HG02588 (cell line): ENCODE measurements around the gene PTPRR.

ENCODE experiments used
- ATAC-seq: cut with Tn5 transposase; IDR thresholded peaks from one replicate; pipeline ENCODE4 v1.9.1; 2021; ENCODE audit warnings: mild to moderate bottlenecking, moderate library complexity; ENCODE audit not compliant: unreplicated experiment

Gene PTPRR

GRCh38 chr12:70918321-70918720 is 2.2 kb downstream of the PTPRR start:
- no peak for ATAC-seq

- ATAC-seq, result no peak
Measured at GRCh38 chr12:70910666-70911065, 9.9 kb downstream of the PTPRR start.

GRCh38 chr12:70908978-70909377 is 11.6 kb downstream of the PTPRR start:
- ATAC-seq, result no peak

- ATAC-seq, result no peak
Measured at GRCh38 chr12:70907412-70907811, 13.1 kb downstream of the PTPRR start.

- no peak for ATAC-seq
Measured at GRCh38 chr12:70895956-70896355, 24.6 kb downstream of the PTPRR start.

GRCh38 chr12:70892593-70892992 is 27.9 kb downstream of the PTPRR start:
- no peak for ATAC-seq

- no peak for ATAC-seq
Measured at GRCh38 chr12:70890895-70891832, 29.4 kb downstream of the PTPRR start.

- ATAC-seq, result no peak
Measured at GRCh38 chr12:70885956-70886355, 34.6 kb downstream of the PTPRR start.

- ATAC-seq, result no peak
Measured at GRCh38 chr12:70883855-70884254, 36.7 kb downstream of the PTPRR start.

- ATAC-seq, result no peak
Measured at GRCh38 chr12:70880744-70881143, 39.8 kb downstream of the PTPRR start.

GRCh38 chr12:70876952-70877351 is 43.6 kb downstream of the PTPRR start:
- no peak for ATAC-seq

- ATAC-seq, result no peak
Measured at GRCh38 chr12:70875628-70876027, 44.9 kb downstream of the PTPRR start.

GRCh38 chr12:70854881-70855568 is 65.5 kb downstream of the PTPRR start:
- no peak for ATAC-seq

GRCh38 chr12:70854138-70854537 is 66.4 kb downstream of the PTPRR start:
- no peak for ATAC-seq

GRCh38 chr12:70853326-70853725 is 67.2 kb downstream of the PTPRR start:
- ATAC-seq, result no peak

GRCh38 chr12:70852416-70853150 is 68.0 kb downstream of the PTPRR start:
- no peak for ATAC-seq

GRCh38 chr12:70849265-70849960 is 71.1 kb downstream of the PTPRR start:
- no peak for ATAC-seq

GRCh38 chr12:70847871-70848270 is 72.7 kb downstream of the PTPRR start:
- no peak for ATAC-seq

- ATAC-seq, result no peak
Measured at GRCh38 chr12:70845268-70845667, 75.3 kb downstream of the PTPRR start.

- no peak for ATAC-seq
Measured at GRCh38 chr12:70843363-70843762, 77.2 kb downstream of the PTPRR start.

GRCh38 chr12:70842942-70843341 is 77.6 kb downstream of the PTPRR start:
- no peak for ATAC-seq
